Germinal center (tissue), 1 donor: Measurements from ENCODE around the gene NUDT9.
"Not testable (repeated sequence)": the region's sequence is repeated elsewhere in the genome, so short reads cannot be mapped to it uniquely, and the experiment has no call there.

Source experiments
- DNase-seq: peaks from one replicate; pipeline ENCODE4 v3.0.0; 2012; ENCODE audit warnings: mixed read lengths, low spot score

Gene NUDT9

GRCh38 chr4:87462102-87462501 lies 39.7 kb downstream of the NUDT9 start:
- DNase-seq: no peak

- DNase-seq: peak; percentile 23
These were observed 43.5 kb downstream of the NUDT9 start for GRCh38 chr4:87465739-87466366.

DNA sequence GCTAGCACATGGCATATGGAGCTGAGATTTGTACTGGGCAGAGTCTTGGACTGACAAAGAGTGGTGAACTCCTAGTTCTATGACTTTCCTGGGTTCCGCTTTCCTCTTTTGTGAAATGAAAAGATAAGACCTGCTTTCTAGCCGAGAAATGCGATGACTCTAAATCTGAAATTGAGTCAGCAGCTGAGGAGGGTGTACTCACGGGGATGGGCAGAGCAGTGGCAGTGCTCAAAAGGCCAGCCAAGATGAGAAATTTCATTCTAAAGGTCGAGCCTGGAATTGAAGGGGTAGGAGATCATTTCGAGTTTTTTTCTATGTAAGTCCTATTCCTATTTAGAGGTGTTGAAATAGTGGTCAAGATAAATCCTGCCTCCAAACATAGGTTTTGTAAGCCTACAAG lies 47.0 kb downstream of the NUDT9 start:
- DNase-seq: no peak

DNA sequence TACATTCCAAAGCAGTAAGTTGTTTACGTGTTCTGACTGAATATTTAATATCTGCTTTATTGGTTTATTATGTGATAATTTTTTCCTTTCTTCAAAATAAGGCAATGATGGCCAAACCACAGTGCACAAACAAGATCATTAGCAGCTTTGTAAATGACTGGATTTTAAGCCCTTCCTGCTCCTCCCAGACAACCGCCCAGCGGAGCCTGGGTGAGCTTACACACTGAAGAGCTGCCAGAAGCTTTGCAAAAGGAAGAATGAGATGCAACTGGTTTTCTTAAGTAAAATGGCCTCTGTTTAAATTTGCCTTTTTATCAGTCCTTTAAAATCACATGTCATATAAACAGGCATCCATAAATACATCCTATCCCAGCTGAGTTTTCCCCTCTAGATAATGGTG lies 54.6 kb downstream of the NUDT9 start:
- DNase-seq: no peak

DNA sequence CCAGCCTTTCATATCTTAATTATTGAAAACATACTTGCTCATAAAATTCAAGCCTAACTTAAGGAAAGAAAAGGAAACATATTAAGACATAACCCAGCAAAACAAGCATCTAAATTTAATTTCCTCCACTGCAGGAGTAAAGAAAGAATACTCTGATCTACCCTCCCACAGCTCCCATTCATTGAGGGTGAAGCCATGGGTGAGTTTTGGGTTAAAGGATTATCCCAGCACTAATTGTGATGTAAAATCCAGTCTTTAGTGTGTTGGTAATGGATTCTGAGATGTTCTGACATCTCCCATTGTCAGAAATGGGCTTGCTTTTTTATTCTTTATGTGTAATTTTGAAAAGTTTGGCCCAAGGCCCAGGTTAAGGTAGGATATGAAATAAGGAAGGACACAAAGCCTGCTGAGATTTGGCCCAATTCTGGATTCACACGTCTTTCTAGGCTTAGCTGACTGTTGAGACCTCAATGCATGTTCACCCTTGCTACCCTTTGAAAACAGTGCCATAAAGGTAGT lies 56.4 kb downstream of the NUDT9 start:
- no peak for DNase-seq

DNA sequence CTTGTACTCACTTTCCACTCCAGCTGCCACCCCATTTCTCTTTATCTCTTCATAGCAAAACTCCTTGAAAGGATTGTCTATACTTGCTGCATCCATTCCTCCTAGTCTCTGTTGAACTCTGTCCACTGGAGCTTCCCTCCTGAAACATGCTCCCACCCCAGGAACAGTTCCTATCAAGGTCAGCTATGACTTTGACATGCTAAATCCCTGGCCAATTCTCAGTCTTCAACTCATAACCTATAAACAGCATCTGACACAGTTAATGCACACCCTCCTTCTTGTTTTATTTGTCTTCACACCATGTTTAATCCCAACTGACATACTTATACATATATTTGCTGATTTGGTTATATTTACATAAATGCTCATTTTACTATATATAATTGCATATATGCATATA lies 59.0 kb downstream of the NUDT9 start:
- DNase-seq: no peak

DNA sequence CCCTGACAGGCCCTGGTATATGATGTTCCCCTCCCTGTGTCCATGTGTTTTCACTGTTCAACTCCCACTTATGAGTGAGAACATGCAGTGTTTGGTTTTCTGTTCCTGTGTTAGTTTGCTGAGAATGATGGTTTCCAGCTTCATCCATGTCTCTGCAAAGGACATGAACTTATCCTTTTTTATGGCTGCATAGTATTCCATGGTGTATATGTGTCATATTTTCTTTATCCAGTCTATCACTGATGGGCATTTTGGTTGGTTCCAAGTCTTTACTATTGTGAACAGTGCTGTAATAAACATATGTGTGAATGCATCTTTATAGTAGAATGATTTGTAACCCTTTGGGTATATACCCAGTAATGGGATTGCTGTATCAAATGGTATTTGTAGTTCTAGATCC lies 60.9 kb downstream of the NUDT9 start:
- DNase-seq: not testable (repeated sequence)

GRCh38 chr4:87488666-87489065 lies 66.3 kb downstream of the NUDT9 start:
- DNase-seq: not testable (repeated sequence)

DNA sequence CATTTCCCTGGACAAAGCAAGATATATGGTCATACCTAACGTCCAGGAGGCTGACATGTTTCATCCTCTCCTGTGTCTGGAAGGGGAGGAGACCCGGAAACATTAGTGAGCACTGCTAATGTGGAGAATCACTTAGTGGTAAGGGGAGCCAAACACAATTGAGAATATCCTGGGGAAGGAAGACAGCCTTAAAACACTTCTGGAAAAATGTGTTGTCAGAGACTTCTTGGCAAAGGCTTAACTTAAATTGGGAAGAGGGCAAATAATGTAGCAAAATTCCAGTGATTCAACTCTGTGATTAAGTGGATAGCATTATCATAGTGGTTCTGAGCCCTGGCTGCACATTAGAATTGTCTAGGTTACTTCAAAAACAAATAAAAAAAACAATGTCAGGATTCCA lies 67.3 kb downstream of the NUDT9 start:
- no peak for DNase-seq

GRCh38 chr4:87490664-87491369 lies 68.4 kb downstream of the NUDT9 start:
- DNase-seq: no peak

- no peak for DNase-seq
These were observed 69.1 kb downstream of the NUDT9 start for GRCh38 chr4:87491436-87491835.

- DNase-seq: not testable (repeated sequence)
These were observed 69.5 kb downstream of the NUDT9 start for GRCh38 chr4:87491851-87492250.

GRCh38 chr4:87493115-87493514 lies 70.7 kb downstream of the NUDT9 start:
- no peak for DNase-seq

GRCh38 chr4:87497159-87497558 lies 74.8 kb downstream of the NUDT9 start:
- peak; percentile 5 for DNase-seq

- DNase-seq: no peak
These were observed 75.2 kb downstream of the NUDT9 start for GRCh38 chr4:87497578-87497977.

GRCh38 chr4:87498446-87498900 lies 76.1 kb downstream of the NUDT9 start:
- DNase-seq: no peak

DNA sequence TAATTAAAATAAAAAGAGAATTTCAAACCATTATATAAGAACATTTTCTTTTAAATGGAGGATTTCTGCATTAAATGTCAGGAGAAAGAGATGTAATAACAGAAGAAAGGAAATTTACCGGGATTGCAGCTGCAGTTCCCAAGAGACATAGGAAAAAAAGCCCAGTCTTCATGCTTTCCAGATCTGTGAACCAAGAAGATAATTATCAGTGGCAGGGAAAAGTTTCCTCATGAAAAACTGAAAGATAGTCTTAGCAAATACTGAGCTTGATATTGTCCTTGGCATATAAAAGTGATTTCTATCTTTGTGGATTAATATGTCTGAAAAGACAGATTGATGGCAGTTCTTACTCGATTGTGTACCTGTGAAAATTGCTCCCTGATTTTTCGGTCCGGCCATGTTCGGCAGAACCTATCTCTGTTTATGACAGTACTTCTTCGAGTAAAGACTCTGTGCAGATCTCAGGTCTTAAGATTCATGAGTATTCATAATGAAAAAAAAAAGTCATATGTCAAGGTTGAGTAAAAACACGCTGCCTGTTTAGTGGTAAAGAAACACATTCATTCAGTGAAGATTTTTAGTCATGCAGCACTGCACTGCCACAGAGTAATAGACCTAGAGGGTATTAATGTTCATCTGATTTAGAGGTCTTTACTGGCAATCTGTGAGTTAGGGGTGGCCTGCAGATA lies 77.2 kb downstream of the NUDT9 start:
- DNase-seq: no peak

DNA sequence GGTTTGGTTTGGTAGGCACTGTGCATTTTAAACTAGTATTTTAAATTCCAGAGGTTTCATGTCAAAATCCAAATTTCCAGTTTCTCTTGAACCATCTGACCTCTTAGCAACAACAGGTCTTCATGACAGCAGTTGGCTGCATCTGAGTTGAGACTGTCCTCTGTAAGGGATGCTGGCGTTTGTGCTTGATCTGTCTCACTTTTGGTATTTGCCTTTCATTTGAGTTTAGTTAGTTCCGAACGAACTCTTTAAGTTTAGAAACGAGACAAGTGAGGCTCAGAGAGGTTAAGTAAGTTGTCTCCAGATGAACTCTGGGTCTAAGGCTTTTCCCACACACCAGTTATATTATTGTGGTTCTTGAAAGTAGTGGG lies 77.7 kb downstream of the NUDT9 start:
- no peak for DNase-seq

DNA sequence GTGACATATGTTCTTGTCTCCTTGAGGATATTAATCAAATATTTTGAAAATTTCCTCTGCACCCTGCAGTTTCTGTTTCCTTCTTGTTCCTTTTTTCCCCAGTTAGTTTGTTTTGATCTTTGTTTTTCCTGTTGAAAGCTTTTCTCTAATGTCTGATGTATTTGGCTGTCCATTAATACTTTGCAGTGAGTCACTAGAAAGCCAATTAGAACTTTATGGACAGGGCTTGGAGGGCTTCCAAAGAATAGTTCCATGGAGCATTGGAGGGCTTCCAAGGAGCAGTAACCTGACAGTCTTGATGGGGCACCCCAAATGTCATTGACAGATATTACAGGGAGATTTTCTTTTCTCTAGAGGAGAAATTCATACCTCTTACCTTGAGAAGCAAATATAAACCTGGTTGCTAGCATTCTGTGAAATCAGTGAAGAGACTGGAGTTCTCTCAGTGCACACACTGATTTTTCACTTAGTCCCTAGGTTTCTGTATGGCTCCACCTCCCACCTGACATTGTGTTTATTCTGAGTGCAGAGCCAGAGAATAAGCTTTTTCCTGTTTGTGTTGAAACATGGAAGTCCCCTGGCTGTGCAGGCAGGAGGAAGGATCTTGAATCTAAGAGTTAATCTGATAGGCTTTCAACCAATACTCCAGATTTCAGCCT lies 80.3 kb downstream of the NUDT9 start:
- DNase-seq: no peak

DNA sequence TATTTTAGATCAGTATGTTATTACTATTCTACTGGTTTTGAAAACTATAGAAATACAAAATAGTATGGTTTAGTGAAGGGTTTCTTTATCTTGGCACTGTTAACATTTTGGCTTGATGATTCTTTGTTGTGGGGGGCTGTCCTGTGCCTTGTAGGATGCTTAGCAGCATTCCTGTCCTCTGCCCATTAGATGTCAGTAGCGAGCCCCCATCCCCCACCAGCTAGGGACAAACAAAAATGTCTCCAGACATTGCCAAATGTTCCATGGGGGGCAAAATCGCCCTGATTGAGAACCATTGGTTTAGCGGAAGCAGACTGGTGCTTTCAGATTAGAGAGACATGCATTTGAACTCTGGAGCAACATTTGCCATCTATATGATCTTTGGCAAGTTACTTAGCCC lies 83.5 kb downstream of the NUDT9 start:
- no peak for DNase-seq

DNA sequence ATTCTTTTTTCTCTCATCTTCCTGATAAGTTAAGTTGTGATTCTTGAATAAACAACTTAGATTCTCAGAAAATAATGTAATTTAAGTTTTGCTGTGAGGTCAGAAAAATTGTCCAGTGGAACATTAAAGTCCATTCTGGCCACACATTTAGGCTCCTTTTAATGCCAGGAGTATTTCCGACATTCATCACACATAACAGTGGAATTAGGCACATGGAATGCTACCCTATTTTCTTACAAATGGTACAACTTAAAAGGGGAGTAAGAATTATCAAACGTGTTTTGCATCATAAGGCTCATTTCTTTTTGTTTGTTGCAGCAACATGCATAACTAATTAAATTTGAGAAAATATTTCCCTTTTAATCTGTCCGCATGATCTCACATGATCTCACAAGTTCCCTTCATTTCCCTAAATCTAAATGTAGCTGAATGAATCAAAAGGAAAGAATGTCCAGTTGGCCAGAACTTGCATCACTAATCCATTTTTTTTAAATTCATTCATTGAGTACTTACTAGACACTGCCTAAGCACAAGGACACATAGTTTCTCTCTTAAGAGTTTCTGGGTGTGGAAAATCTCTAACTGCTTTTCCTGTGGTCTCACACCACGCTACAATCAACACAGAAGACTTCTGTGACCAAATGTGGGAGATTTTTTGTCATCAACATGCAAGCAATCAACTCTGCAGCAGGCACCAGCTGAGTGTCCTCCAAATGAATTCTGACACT lies 84.8 kb downstream of the NUDT9 start:
- no peak for DNase-seq
